HG03135 (cell line): ENCODE results near the gene COA6.
"Not testable (repeated sequence)": the region's sequence is repeated elsewhere in the genome, so short reads cannot be mapped to it uniquely, and the experiment has no call there.

Source experiments
- ATAC-seq: cut with Tn5 transposase; IDR thresholded peaks from one replicate; pipeline ENCODE4 v1.9.1; 2021; ENCODE audit warnings: mild to moderate bottlenecking, moderate library complexity; ENCODE audit not compliant: unreplicated experiment

The COA6 gene

GRCh38 chr1:234373064-234373958 lies at the start of gene COA6:
COA6 (plus strand) TSS chr1:234373456; CDS start chr1:234373467, 11 bp downstream.
- ATAC-seq: peak; percentile 91

- no peak for ATAC-seq
These were observed 48.4 kb upstream of the COA6 start for GRCh38 chr1:234324821-234325220.

GRCh38 chr1:234325878-234326496 lies 47.3 kb upstream of the COA6 start:
- ATAC-seq: no peak

- ATAC-seq: peak; percentile 68
These were observed 46.5 kb upstream of the COA6 start for GRCh38 chr1:234326497-234327366.

GRCh38 chr1:234327577-234328164 lies 45.6 kb upstream of the COA6 start:
- ATAC-seq: no peak

- ATAC-seq: no peak
These were observed 42.4 kb upstream of the COA6 start for GRCh38 chr1:234330843-234331215.

GRCh38 chr1:234331507-234331906 lies 41.7 kb upstream of the COA6 start:
- no peak for ATAC-seq

GRCh38 chr1:234336359-234336758 lies 36.9 kb upstream of the COA6 start:
- ATAC-seq: no peak

GRCh38 chr1:234337233-234337632 lies 36.0 kb upstream of the COA6 start:
- no peak for ATAC-seq

- ATAC-seq: no peak
These were observed 32.7 kb upstream of the COA6 start for GRCh38 chr1:234340528-234340927.

GRCh38 chr1:234342774-234343173 lies 30.5 kb upstream of the COA6 start:
- ATAC-seq: no peak

GRCh38 chr1:234345237-234345636 lies 28.0 kb upstream of the COA6 start:
- no peak for ATAC-seq

GRCh38 chr1:234348964-234349363 lies 24.3 kb upstream of the COA6 start:
- ATAC-seq: no peak

GRCh38 chr1:234355782-234356510 lies 17.3 kb upstream of the COA6 start:
- ATAC-seq: no peak

GRCh38 chr1:234356615-234357269 lies 16.5 kb upstream of the COA6 start:
- ATAC-seq: not testable (repeated sequence)

GRCh38 chr1:234357831-234358230 lies 15.4 kb upstream of the COA6 start:
- ATAC-seq: no peak

GRCh38 chr1:234361102-234361603 lies 12.1 kb upstream of the COA6 start:
- no peak for ATAC-seq

GRCh38 chr1:234362558-234362957 lies 10.7 kb upstream of the COA6 start:
- ATAC-seq: no peak

- ATAC-seq: no peak
These were observed 4.8 kb upstream of the COA6 start for GRCh38 chr1:234368320-234369032.
